Activated CD4-positive, alpha-beta T cell treated with anti-CD3 and anti-CD28 coated beads, Interleukin-10, Interleukin-2, amounts not matched to agents 100 ng/mL and 50 ng/mL, durations not matched to agents 16 hours and 8 hours (primary cell): ENCODE measurements around the gene CCDC63.
"Not testable (repeated sequence)": the region's sequence is repeated elsewhere in the genome, so short reads cannot be mapped to it uniquely, and the experiment has no call there.

Experiments
- DNase-seq: peaks from one replicate; pipeline ENCODE4 v3.0.0-alpha.2; 2020

The CCDC63 gene

GRCh38 chr12:110923692-110924334 is 77.0 kb downstream of the CCDC63 start:
- no peak for DNase-seq

DNA sequence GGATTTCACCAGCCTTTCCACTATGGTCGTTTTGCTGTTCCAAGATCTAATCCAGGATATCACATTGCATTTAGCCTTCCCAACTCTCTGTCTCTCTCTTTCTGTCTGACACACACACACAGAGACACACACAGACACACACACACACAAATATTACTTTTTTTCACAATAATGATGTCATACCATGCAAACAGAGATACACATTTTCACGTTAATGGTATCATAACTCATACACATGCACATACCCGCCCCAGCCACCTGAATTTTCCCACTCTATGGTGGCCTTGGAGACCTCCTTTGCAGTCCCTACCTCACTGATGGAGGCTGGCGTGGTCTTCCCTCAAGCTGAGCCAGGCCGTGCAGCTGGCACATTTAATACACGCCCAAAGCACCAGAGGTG is 80.8 kb downstream of the CCDC63 start:
- DNase-seq = no peak

DNA sequence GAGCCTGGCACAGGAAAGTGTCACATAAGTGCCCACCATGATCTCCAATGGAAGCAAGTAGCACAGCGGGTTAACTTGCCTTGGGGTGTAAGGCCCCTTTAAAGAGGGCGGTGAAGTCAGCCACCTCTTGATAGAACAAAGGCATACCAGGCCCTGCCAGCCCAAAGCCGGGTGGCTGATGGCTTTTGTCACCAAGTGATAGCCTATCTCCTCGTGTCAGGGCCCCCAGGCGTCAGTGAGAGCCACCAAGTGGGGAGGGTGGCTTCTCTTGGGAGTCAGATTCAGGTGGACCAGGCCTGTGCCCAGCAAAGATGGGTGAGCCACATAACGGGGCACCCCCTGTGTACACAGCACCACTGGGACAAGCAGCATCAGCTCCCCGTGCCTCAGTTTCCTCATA is 81.9 kb downstream of the CCDC63 start:
- DNase-seq = no peak

DNA sequence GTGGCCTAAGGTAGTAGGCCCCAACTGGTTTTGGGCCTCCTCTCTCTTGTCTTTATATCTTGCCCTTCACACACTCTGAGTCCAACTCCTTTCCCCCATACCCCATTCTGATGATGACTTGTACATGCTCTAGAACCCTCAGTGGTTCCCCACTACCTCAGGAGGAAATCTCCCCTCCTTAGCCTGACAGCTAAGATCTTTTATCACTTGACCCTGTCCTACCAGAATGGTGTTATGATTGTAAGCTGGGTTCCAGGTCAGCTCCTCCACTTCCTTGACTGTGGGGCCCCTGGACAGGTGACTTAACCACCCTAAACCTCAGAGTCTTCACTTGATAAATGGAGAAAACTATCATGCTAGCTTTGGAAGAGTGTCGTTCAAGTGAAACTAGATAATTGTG is 83.0 kb downstream of the CCDC63 start:
- no peak for DNase-seq

- no peak for DNase-seq
Observed at GRCh38 chr12:110930348-110931314, 83.8 kb downstream of the CCDC63 start.

- DNase-seq = no peak
Observed at GRCh38 chr12:110931315-110931728, 84.5 kb downstream of the CCDC63 start.

- DNase-seq = no peak
Observed at GRCh38 chr12:110932046-110932445, 85.3 kb downstream of the CCDC63 start.

DNA sequence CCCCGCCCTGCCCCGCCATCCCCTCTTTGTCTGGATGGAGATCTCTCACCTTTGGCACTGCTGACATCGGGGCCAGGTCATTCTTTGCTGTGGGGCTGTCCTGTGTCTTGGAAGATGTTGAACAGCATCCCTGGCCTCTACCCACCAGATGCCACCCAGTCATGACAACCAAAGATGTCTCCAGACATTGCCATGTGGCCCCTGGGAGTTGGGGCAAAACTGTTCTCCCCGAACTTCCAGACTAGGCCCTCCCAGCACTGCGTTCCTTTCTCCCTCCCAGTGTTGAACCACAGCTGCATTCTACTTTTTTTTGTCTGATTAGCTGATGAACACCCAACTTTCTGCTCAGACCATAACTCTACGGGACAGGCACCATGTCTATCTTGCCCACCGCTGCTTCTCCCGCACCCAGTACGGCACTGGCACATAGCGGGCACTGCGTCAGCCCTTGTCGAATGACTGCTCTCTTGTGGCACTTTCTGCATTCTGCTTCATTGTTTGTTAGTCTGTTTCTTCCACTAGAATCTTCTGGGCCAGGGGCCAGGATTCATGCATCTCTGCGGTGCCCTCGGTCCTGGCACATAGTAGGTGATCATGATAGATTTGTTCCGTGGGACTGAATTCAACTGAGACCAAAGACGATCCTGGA is 86.7 kb downstream of the CCDC63 start:
- no peak for DNase-seq

DNA sequence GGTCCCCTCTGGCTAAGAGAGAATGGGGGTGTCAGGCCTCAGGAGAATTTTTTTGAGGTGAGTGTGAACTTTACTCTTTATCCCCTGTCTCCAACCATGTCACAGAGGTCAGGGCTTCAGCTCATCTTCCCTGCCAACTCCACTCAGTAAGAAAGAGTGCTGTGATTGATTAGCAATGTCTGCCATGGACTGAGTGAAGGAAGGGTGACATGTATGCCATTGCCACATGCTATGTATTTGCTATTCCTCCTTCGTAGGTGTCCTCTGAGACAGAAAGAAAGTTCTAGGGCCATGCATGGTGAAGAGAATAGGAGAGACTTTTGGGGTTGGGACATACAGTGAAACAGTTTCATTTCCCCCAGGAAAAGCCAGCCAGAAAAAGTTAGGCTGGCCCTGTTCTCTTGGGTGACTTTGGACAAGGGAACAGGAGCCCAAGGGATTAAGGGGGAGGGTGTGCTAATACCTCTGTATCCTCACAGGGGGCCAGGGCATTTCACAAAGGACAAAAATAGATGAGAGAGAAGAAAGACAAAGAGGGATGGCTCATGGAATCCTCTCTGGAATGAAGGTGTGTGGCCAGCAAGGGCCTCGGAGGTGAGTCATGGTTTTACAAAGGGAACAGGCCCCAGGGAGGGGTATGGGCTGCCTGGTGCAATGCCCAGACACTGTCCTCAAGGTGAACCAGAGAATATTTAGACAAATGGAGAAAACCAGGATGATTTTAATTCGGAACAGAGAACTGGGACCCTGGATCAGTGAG is 87.5 kb downstream of the CCDC63 start:
- DNase-seq = no peak

GRCh38 chr12:110935588-110935987 is 88.8 kb downstream of the CCDC63 start:
- no peak for DNase-seq

DNA sequence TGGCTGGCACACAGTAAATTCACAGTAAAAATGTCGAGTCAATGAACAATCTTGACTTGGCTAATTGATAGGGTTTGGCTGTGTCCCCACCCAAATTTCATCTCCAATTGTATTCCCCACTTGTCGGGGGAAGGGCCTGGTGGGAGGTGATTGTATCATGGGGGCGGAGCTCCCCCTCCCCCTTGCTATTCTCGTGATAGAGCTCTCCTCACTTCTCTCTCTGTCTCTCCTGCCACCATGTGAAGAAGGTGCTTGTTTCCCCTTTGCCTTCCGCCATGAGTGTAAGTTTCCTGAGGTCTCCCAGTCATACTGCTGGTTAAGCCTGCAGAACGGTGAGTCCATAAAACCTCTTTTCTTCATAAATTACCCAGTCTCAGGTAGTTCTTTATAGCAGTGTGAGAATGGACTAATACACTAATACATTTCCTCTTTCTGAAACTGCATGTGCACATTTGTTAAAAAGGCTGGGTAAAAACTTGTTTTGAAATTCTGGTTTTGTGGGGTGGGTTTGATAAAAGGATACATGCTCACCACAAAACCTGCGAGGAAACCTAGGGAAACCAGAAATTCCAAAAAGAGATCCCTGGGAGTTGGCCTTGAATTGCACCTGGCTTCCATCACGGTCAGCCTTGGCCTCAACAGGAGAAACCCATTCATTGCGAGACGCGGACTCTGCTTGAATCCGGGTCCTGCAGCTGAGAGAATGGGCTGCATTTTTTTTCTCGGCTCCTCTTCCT is 89.7 kb downstream of the CCDC63 start:
- DNase-seq = no peak

DNA sequence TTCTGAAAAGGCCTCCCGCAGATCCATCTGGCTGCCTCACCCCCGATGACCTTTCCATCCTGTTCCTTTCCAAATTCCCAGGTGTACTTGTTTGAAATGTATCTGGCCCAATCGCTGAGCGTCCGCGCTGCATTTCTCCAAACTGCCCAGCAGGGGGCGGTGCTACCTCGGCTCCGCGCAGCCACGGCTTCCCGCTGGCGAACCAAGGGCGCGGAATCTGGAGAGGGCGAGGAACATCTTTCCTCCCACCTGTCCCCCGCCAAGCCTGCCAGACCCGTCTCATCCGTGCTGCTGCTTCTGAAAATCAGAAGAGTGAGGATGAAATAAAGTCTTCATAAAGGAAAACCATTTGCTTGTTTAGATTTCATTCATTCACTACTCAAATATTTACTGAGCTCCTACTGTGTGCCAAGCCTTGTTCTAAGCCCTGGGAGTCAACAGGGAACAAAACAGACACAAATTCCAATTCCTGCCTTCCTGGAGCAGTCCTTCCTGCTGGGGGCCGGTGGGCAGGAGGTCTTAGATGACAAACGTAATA is 90.4 kb downstream of the CCDC63 start:
- peak; percentile 48 for DNase-seq

- DNase-seq = no peak
Observed at GRCh38 chr12:110940296-110940695, 93.5 kb downstream of the CCDC63 start.

- no peak for DNase-seq
Observed at GRCh38 chr12:110940933-110941332, 94.1 kb downstream of the CCDC63 start.

GRCh38 chr12:110941391-110941790 is 94.6 kb downstream of the CCDC63 start:
- no peak for DNase-seq

DNA sequence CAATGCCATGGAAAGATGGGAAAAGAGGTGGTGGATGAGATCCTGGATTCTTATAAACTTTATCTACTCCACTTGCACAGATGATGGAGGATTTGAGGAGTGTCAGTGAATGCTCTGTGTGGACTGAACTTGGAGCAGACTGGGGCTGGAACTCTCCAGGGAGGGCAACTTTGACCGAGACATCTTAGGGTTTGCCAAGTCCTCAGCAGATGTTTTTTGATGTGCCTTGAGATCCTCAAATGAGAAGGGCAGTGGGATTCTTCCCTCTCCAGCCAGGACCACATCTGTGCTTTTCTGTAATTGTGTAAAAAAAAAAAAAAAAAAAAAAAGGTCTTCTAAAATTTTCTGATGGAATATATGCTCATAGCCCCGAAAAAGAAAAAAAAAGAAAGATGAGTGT is 96.6 kb downstream of the CCDC63 start:
- DNase-seq = no peak

DNA sequence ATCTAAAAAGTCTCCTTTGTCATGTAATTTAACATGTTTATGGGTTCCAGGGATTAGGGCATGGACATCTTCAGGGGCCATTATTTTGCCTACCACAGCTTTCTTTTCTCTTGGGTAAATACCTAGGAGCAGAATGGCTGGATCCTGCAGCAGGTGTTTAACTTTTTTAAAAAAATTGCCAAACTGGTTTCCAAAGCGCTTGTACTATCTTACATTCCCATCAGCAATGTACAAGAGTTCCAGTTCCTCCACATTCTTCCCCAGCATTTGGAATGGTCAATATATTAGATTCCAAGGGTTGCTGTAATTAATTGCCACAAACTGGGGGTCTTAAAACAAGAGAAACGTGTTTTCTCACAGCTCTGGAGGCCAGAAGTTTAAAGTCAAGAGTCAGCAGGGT is 101.3 kb downstream of the CCDC63 start:
- DNase-seq = no peak

DNA sequence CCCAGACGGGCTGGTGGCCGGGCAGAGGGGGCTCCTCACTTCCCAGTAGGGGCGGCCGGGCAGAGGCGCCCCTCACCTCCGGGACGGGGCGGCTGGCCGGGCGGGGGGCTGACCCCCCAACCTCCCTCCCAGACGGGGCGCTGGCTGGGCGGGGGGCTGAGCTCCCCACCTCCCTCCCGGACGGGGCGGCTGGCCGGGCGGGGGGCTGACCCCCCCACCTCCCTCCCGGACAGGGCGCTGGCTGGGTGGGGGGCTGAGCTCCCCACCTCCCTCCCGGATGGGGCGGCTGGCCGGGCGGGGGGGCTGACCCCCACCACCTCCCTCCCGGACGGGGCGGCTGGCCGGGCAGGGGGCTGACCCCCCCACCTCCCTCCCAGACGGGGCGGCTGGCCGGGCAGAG is 103.7 kb downstream of the CCDC63 start:
- DNase-seq = not testable (repeated sequence)

- not testable (repeated sequence) for DNase-seq
Observed at GRCh38 chr12:110950867-110951266, 104.1 kb downstream of the CCDC63 start.
